Lower lobe of right lung (tissue), 2 donors: ENCODE data around the gene ZNF689. TPM values are rescaled to one million over a fixed set of nuclear protein-coding genes. Genes with fewer than 3 reads are reported as not detected.
A peak's percentile ranks its signal among the peaks of the same experiment; 100 is the strongest.
"Not testable (repeated sequence)": the region's sequence is repeated elsewhere in the genome, so short reads cannot be mapped to it uniquely, and the experiment has no call there.

ENCODE experiments used
- ATAC-seq, 2 donors: fragments of 200-7000 bp; cut with Tn5 transposase; one replicate each; pipeline ENCODE4 v1.9.1; 2020 to 2022; ENCODE audit warnings: mild to moderate bottlenecking in 2 of 2, moderate library complexity in 2 of 2
- DNase-seq: peaks from one replicate; pipeline ENCODE4 v3.0.0-alpha.2; 2020
- H3K27ac ChIP-seq: fragments of 200-600 bp; one replicate; pipeline ENCODE4 v1.8.0; 2022
- H3K27me3 ChIP-seq: fragments of 200-600 bp; one replicate; pipeline ENCODE4 v1.8.0; 2022; ENCODE audit warnings: low read depth
- H3K36me3 ChIP-seq: fragments of 200-600 bp; one replicate; pipeline ENCODE4 v1.8.0; 2022; ENCODE audit warnings: mild to moderate bottlenecking
- H3K4me1 ChIP-seq: fragments of 200-600 bp; one replicate; pipeline ENCODE4 v1.8.0; 2022
- H3K4me3 ChIP-seq: fragments of 200-600 bp; one replicate; pipeline ENCODE4 v1.8.0; 2022; ENCODE audit warnings: mild to moderate bottlenecking
- H3K9me3 ChIP-seq: fragments of 200-600 bp; one replicate; pipeline ENCODE4 v1.8.0; 2022
- intact Hi-C: fragments of 100-400 bp; cut with DNase I; formaldehyde crosslinking; loops from one replicate; pipeline ENCODE4 v1.11.0; 2022
- total RNA-seq: library from RNA; stranded (reverse); fragmentation: NEBNext Ultra II Directional; extraction: Animal tissue kit (Norgen Biotek cat#: 25700); gene quantifications from one replicate; pipeline ENCODE4 v1.2.1, GENCODE V29; 2021
- TF ChIP-seq, protein P1 (sequence below): fragments of 200-600 bp; IDR thresholded peaks from one replicate; pipeline ENCODE4 v1.8.0; 2022; ENCODE audit warnings: antibody characterized with exemption, mild to moderate bottlenecking
- donor health status: DM: no; HTN: yes; CAD: no; lungs with severe emphysema.

ZNF689 gene
- total RNA-seq, 1 donor from 2014 or later, result 7.7 TPM

DNA sequence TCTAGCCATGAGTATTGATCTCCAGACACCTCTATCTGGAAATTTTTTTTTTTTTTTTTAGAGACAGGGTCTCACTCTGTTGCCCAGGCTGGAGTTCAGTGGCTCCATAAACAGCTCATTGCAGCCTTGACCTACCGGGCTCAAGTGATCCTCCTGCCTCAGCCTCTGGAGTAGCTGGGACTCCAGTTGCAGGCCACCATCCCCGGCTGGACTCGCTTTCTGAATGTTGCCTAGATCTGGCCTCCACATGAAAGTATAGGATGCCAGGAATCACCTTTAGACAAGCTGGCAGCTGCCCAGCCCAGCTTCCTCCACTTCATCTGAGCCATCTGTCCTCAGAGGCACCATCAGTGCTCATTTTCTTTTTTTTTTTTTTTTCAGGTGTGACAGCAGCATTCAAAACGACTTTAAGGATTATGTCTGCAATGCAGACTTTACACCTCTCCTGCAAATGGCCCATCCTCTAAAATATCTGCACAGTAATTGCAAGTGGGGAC is 34.2 kb upstream of the ZNF689 start:
- TF ChIP-seq, protein P1, sequence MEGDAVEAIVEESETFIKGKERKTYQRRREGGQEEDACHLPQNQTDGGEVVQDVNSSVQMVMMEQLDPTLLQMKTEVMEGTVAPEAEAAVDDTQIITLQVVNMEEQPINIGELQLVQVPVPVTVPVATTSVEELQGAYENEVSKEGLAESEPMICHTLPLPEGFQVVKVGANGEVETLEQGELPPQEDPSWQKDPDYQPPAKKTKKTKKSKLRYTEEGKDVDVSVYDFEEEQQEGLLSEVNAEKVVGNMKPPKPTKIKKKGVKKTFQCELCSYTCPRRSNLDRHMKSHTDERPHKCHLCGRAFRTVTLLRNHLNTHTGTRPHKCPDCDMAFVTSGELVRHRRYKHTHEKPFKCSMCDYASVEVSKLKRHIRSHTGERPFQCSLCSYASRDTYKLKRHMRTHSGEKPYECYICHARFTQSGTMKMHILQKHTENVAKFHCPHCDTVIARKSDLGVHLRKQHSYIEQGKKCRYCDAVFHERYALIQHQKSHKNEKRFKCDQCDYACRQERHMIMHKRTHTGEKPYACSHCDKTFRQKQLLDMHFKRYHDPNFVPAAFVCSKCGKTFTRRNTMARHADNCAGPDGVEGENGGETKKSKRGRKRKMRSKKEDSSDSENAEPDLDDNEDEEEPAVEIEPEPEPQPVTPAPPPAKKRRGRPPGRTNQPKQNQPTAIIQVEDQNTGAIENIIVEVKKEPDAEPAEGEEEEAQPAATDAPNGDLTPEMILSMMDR, result no peak
- DNase-seq (no peak), ATAC-seq (no peak)
- Histone ChIP-seq H3K36me3 (no peaks in the 10 kb centered on the region), H3K27ac (no peak overlapping the region), H3K9me3 (no peaks in the 10 kb centered on the region), H3K4me3 (no peak overlapping the region), H3K27me3 (no peaks in the 10 kb centered on the region), H3K4me1 (peaks cover under 1% of the 10 kb centered on the region)
- intact Hi-C loops, result no loop called here

DNA sequence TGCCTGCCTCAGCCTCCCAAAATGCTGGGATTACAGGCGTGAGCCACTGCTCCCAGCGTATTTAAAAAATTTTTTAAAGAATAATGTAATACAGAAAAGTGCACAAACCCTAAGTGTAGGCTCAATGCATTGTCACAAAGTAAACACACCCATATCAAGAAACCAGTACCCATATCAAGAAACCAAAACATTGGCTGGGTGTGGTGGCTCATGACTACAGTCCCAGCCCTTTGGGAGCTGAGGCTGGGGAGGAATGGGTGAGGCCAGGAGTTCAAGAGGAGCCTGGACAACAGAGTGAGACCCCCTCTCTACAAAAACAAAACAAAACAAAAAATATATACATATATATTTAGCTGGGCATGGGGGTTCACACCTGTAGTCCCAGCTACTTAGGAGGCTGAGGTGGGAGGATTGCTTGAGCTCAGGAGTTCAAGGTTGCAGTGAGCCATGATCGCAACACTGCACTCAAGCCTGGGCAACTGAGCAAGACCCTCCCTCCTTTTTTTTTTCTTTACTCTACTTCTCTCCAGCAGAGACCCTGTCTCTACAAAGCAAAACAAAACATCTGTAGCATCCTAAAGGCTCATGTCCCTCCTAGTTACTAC is 31.3 kb upstream of the ZNF689 start:
- Histone ChIP-seq H3K9me3 (no peaks in the 10 kb centered on the region), H3K36me3 (no peaks in the 10 kb centered on the region), H3K4me1 (no peaks in the 10 kb centered on the region), H3K4me3 (no peak overlapping the region), H3K27me3 (no peaks in the 10 kb centered on the region), H3K27ac (no peak overlapping the region)
- DNase-seq (no peak), ATAC-seq (no peak)
- intact Hi-C loops, result no loop called here
- TF ChIP-seq, protein P1, result no peak

DNA sequence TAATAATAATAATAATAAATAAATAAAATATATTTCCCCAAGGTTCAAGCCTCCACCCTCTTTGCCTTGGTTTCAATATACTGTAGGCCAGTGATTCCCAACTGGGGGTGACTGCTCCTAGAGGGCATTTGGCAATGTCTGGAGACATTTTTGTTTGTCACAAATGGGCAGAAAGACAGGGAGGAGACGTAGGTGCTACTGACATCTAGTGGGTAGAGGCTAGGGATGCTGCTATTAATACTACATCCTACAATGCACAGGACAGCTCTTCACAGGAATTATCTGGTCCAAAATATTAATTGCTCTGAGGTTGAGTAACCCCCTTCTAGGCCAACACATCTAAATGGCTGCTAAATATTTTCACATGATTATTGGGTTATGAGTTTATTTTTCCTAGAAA is 27.8 kb upstream of the ZNF689 start:
- H3K4me1 ChIP-seq, result peaks cover 14% of the 10 kb centered on the region
- no peak overlapping the region for H3K27ac ChIP-seq
- H3K27me3 ChIP-seq, result no peaks in the 10 kb centered on the region
- no peak for DNase-seq
- H3K4me3 ChIP-seq, result no peak overlapping the region
- H3K9me3 ChIP-seq, result no peaks in the 10 kb centered on the region
- TF ChIP-seq, protein P1, result no peak
- intact Hi-C loops, result no loop called here
- ATAC-seq, result no peak
- H3K36me3 ChIP-seq, result no peaks in the 10 kb centered on the region

DNA sequence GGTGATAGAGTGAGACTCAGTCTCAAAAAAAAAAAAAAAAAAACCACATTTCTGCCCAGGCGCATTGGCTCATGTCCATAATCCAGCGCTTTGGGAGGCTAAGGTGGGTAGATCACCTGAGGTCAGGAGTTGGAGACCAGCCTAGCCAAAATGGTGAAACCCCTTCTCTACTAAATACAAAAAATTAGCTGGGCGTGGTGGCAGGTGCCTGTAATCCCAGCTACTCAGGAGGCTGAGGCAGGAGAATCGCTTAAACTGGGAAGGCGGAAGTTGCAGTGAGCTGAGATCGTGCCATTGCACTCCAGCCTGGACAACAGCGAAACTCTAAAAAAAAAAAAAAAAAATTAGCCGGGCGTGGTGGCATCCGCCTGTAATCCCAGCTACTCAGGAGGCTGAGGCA is 26.9 kb upstream of the ZNF689 start:
- ATAC-seq, H3K36me3 ChIP-seq, H3K4me3 ChIP-seq, H3K9me3 ChIP-seq, DNase-seq, H3K27me3 ChIP-seq, H3K27ac ChIP-seq, intact Hi-C loops: not testable (repeated sequence)
- peaks cover 14% of the 10 kb centered on the region for H3K4me1 ChIP-seq

DNA sequence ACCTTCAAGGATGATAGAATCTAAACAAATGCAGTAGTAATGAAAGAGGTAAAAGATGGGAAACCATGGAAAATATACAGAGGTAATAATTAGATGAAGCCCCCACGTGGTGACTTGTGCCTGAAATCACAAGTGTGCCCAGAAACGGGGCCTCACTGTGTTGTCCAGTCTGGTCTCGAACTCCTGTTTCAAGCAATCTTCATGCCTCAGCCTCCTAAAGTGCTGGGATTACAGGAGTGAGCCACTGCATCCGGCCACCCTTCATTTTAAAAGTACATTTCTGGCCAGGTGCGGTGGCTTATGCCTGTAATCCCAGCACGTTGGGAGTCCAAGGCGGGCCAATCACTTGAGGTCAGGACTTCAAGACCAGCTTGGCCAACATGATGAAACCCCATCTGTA is 26.4 kb upstream of the ZNF689 start:
- DNase-seq (no peak), ATAC-seq (no peak)
- no peak overlapping the region for H3K4me3 ChIP-seq
- no peaks in the 10 kb centered on the region for H3K36me3 ChIP-seq
- H3K27ac ChIP-seq, result no peak overlapping the region
- H3K4me1 ChIP-seq, result peaks cover 14% of the 10 kb centered on the region
- no peaks in the 10 kb centered on the region for H3K9me3 ChIP-seq
- intact Hi-C loops, result no loop called here
- H3K27me3 ChIP-seq, result no peaks in the 10 kb centered on the region
- TF ChIP-seq, protein P1, result no peak

DNA sequence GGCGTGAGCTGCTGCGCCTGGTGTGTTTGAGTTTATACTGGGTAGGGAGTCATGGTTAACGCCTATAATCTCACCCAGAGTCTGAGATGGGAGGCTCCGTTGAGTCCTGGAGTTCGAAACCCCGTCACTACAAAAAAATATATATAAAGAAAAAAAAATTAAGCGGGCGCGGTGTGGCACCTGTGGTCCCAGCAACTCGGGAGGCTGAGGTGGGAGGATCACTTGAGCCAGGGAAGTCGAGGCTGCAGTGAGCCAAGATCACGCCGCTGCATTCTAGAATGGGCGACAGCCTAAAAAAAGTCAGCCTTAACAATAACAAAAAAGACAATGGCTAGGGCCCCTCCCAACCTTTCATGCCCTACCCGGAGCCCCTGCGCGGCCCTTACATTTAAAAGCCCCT is 23.3 kb upstream of the ZNF689 start:
- peaks cover 15% of the 10 kb centered on the region for H3K4me1 ChIP-seq
- H3K9me3 ChIP-seq, result no peaks in the 10 kb centered on the region
- no peaks in the 10 kb centered on the region for H3K36me3 ChIP-seq
- DNase-seq (no peak), ATAC-seq (no peak)
- H3K27ac ChIP-seq, result peak overlapping the region; percentile 92
- peak overlapping the region; percentile 74 for H3K4me3 ChIP-seq
- TF ChIP-seq, protein P1, result no peak
- intact Hi-C loops, result no loop called here
- H3K27me3 ChIP-seq, result no peaks in the 10 kb centered on the region

DNA sequence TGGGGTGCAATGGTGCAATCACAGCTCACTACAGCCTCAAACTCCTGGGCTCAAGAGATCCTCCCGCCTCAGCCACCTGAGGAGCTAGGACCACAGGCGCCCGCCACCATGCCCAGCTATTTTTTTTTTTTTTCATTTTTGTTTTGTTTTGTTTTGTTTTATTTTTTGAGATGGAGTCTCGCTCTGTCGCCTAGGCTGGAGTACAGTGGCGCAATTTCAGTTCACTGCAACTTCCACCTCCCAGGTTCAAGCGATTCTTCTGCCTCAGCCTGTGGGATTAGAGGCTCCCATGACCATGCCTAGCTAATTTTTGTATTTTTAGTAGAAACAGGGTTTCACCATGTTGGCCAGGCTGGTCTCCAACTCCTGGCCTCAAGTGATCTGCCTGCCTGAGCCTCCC is 22.3 kb upstream of the ZNF689 start:
- H3K4me1 ChIP-seq, result peaks cover 18% of the 10 kb centered on the region
- intact Hi-C loops, ATAC-seq, H3K36me3 ChIP-seq, DNase-seq, H3K27me3 ChIP-seq, H3K4me3 ChIP-seq, H3K9me3 ChIP-seq, H3K27ac ChIP-seq: not testable (repeated sequence)
